GM12874 (cell line): ENCODE data around the gene NR3C1.

ENCODE experiments used
- CTCF ChIP-seq: IDR thresholded peaks from 2 replicates; pipeline ENCODE4 v1.5.1; 2011; ENCODE audit warnings: low read depth, mild to moderate bottlenecking, control low read depth, low read length, moderate library complexity; ENCODE audit not compliant: insufficient read depth

The NR3C1 gene

GRCh38 chr5:143314659-143315058, 88.8 kb downstream of the NR3C1 start:
- no peak for TF ChIP-seq CTCF

GRCh38 chr5:143314099-143314498, 89.4 kb downstream of the NR3C1 start:
- no peak for TF ChIP-seq CTCF

- no peak for TF ChIP-seq CTCF
Measured at GRCh38 chr5:143313298-143313852, 90.1 kb downstream of the NR3C1 start.

GRCh38 chr5:143312822-143313221, 90.7 kb downstream of the NR3C1 start:
- no peak for TF ChIP-seq CTCF

- TF ChIP-seq CTCF, result no peak
Measured at GRCh38 chr5:143311955-143312354, 91.5 kb downstream of the NR3C1 start.

- no peak for TF ChIP-seq CTCF
Measured at GRCh38 chr5:143311428-143311827, 92.1 kb downstream of the NR3C1 start.

GRCh38 chr5:143309661-143310431, 93.6 kb downstream of the NR3C1 start:
- TF ChIP-seq CTCF, result no peak
